Measurements from ENCODE around the gene PRDM9. TPM values are rescaled to one million over a fixed set of nuclear protein-coding genes. Genes with fewer than 3 reads are reported as not detected.

PRDM9 gene
- total RNA-seq, 2 donors from 2014 or later: 0.15 to 0.18 TPM

DNA sequence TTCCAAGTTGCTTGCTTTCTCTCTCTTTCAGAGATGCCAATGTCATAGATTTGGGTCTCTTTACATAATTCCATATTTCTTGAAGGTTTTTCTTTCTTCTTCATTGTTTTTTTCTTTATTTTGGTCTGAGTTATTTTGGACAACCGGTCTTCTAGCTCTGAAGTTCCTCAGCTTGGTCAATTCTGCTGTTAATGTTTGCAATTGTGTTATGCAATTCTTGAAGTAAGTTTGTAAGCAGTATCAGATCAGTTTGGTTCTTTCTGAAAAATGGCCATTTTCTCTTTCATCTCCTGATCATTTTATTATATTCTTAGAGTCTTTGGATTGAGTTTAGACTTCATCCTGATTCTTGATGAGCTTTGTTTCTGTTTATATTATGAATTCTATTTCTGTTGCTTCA lies 16.4 kb upstream of the PRDM9 start:
- Histone ChIP-seq H3K36me3 (ENCODE audit: control insufficient read depth, insufficient read depth, low read length) (no peaks in the 10 kb centered on the region), H3K27me3 (ENCODE audit: control insufficient read depth, insufficient read depth, low read length, poor library complexity, severe bottlenecking) (no peaks in the 10 kb centered on the region), H3K9ac (ENCODE audit: extremely low read depth, low read length, poor library complexity, severe bottlenecking) (no peak overlapping the region), H3K27ac (ENCODE audit: low read depth, low read length) (no peak overlapping the region), H3K9me3 (ENCODE audit: control insufficient read depth, low read length) (no peaks in the 10 kb centered on the region), H3K4me3 (ENCODE audit: low read length) (no peak overlapping the region), H3K4me1 (ENCODE audit: control insufficient read depth, insufficient read depth, low read length) (no peaks in the 10 kb centered on the region)
- WGBS, 2 experiments (ENCODE audit: insufficient coverage in 1 of 2, insufficient read length in 1 of 2): 92% methylated on average over 1 of the region's 1 CpG; no CpG with 5 or more reads in 1 of the 2 experiments
- Mint-ChIP-seq H3K9me3 (peaks cover 10% of the 10 kb centered on the region), H3K36me3 (ENCODE audit: low read depth) (no peaks in the 10 kb centered on the region), H3K27ac (no peak overlapping the region), H3K27me3 (ENCODE audit: insufficient read depth) (no peaks in the 10 kb centered on the region), H3K4me1 (no peaks in the 10 kb centered on the region), H3K4me3 (no peak overlapping the region)
- TF ChIP-seq, protein P1, sequence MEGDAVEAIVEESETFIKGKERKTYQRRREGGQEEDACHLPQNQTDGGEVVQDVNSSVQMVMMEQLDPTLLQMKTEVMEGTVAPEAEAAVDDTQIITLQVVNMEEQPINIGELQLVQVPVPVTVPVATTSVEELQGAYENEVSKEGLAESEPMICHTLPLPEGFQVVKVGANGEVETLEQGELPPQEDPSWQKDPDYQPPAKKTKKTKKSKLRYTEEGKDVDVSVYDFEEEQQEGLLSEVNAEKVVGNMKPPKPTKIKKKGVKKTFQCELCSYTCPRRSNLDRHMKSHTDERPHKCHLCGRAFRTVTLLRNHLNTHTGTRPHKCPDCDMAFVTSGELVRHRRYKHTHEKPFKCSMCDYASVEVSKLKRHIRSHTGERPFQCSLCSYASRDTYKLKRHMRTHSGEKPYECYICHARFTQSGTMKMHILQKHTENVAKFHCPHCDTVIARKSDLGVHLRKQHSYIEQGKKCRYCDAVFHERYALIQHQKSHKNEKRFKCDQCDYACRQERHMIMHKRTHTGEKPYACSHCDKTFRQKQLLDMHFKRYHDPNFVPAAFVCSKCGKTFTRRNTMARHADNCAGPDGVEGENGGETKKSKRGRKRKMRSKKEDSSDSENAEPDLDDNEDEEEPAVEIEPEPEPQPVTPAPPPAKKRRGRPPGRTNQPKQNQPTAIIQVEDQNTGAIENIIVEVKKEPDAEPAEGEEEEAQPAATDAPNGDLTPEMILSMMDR (conservative IDR thresholded peaks at IDR 0.05): no peak
- DNase-seq: no peak

DNA sequence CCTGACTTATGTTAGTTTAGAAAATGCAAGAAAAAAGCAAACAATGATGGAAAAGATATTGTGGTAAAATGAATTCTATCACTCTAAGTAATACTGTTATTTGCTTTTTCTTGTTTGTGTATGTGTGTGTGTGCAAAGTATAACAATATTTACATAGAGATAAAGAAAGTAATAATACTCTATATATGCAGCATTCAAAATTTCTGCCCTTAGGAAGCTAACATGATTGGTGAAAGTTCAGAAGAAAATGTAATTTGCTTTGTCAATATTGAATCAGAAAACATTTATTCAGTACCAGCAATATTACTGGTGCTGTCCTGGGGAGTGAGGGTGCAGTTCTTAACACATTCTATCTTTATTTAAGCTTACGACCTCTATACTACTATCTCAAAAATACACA lies 12.9 kb upstream of the PRDM9 start:
- Mint-ChIP-seq H3K27me3 (ENCODE audit: insufficient read depth) (no peaks in the 10 kb centered on the region), H3K4me1 (no peaks in the 10 kb centered on the region), H3K4me3 (no peak overlapping the region), H3K36me3 (ENCODE audit: low read depth) (no peaks in the 10 kb centered on the region), H3K9me3 (no peaks in the 10 kb centered on the region), H3K27ac (no peak overlapping the region)
- WGBS, 2 experiments (ENCODE audit: insufficient coverage in 1 of 2, insufficient read length in 1 of 2): 86% methylated on average over 1 of the region's 1 CpG; no CpG with 5 or more reads in 1 of the 2 experiments
- peaks cover under 1% of the 10 kb centered on the region for H3K9me3 ChIP-seq (ENCODE audit: control insufficient read depth, low read length)
- H3K9ac ChIP-seq (ENCODE audit: extremely low read depth, low read length, poor library complexity, severe bottlenecking): no peak overlapping the region
- TF ChIP-seq, protein P1 (conservative IDR thresholded peaks at IDR 0.05): no peak
- no peak for DNase-seq
- H3K27ac ChIP-seq (ENCODE audit: low read depth, low read length): no peak overlapping the region
- no peaks in the 10 kb centered on the region for H3K36me3 ChIP-seq (ENCODE audit: control insufficient read depth, insufficient read depth, low read length)
- no peaks in the 10 kb centered on the region for H3K4me1 ChIP-seq (ENCODE audit: control insufficient read depth, insufficient read depth, low read length)
- no peak overlapping the region for H3K4me3 ChIP-seq (ENCODE audit: low read length)
- H3K27me3 ChIP-seq (ENCODE audit: control insufficient read depth, insufficient read depth, low read length, poor library complexity, severe bottlenecking): no peaks in the 10 kb centered on the region

DNA sequence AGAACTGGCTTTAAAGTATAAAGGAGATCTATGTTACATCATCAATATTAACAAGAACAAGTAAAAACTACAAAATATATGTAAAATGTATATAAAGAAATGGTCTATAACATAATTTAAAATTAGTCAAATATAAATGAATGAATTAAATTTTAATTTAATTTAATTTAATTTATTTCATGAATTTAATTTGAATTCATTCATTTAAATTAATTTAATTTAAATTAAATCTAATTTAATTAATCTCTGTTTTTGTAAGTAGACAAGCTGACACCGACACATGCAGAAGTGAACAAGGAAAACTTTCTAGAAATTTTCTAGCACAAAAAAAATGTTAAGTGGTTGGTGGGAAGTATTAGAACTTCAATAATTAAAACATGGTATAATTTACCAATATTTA lies 10.8 kb upstream of the PRDM9 start:
- WGBS, 2 experiments (ENCODE audit: insufficient coverage in 1 of 2, insufficient read length in 1 of 2): no CpG with 5 or more reads among the region's 1 CpG
- Mint-ChIP-seq H3K9me3 (no peaks in the 10 kb centered on the region), H3K4me1 (no peaks in the 10 kb centered on the region), H3K27me3 (ENCODE audit: insufficient read depth) (no peaks in the 10 kb centered on the region), H3K36me3 (ENCODE audit: low read depth) (no peaks in the 10 kb centered on the region), H3K27ac (no peak overlapping the region), H3K4me3 (no peak overlapping the region)
- Histone ChIP-seq H3K27me3 (ENCODE audit: control insufficient read depth, insufficient read depth, low read length, poor library complexity, severe bottlenecking) (no peaks in the 10 kb centered on the region), H3K4me3 (ENCODE audit: low read length) (no peak overlapping the region), H3K4me1 (ENCODE audit: control insufficient read depth, insufficient read depth, low read length) (no peaks in the 10 kb centered on the region), H3K9me3 (ENCODE audit: control insufficient read depth, low read length) (peaks cover 4% of the 10 kb centered on the region), H3K36me3 (ENCODE audit: control insufficient read depth, insufficient read depth, low read length) (no peaks in the 10 kb centered on the region), H3K27ac (ENCODE audit: low read depth, low read length) (no peak overlapping the region), H3K9ac (ENCODE audit: extremely low read depth, low read length, poor library complexity, severe bottlenecking) (no peak overlapping the region)
- TF ChIP-seq, protein P1 (conservative IDR thresholded peaks at IDR 0.05): no peak
- DNase-seq: no peak
